ENCODE data around the gene SAMD4A.

GRCh38 chr14:54537651-54538050 is 29.3 kb upstream of the SAMD4A start:
- no peak for TF ChIP-seq CTCF (IDR thresholded peaks at IDR 0.05)
- TF ChIP-seq POLR2A (IDR thresholded peaks at IDR 0.05), result no peak
